Measurements from ENCODE around the gene RAC3. TPM values are rescaled to one million over a fixed set of nuclear protein-coding genes. Genes with fewer than 3 reads are reported as not detected.

Gene RAC3
- total RNA-seq, 4 donors from 2014 or later: 0.50 to 6.9 (median 0.54) TPM; not detected in 1

DNA sequence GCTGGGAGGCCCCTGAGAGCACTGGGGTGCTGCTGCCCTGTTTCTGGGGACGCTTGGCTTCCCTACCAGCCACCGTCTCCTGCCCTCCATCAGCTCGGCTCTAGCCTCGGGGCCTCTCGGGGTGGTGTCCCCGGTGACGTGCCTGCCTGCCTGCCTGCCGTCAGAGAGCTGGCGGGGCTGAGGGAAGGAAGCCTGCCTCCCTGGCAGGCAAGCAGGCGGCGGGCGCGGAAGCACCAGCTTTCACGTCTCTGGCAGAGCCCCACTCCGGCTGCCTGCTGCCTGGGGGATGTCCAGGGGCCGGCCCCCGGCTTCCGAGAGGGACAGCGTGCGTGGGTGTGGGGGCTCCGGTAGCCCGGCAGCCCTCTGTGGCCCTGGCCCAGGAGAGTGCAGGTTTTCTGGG, 18.1 kb upstream of the RAC3 start:
- Histone ChIP-seq H3K4me1 (no peaks in the 10 kb centered on the region), H3K9me3 (no peaks in the 10 kb centered on the region), H3K27ac (peak overlapping the region in 1 of 4 donors; percentile 48), H3K4me3 (no peak overlapping the region), H3K27me3 (no peaks in the 10 kb centered on the region), H3K36me3 (peaks cover 0 to 50% of the 10 kb centered on the region in 2 donors)
- TF ChIP-seq, protein P1, sequence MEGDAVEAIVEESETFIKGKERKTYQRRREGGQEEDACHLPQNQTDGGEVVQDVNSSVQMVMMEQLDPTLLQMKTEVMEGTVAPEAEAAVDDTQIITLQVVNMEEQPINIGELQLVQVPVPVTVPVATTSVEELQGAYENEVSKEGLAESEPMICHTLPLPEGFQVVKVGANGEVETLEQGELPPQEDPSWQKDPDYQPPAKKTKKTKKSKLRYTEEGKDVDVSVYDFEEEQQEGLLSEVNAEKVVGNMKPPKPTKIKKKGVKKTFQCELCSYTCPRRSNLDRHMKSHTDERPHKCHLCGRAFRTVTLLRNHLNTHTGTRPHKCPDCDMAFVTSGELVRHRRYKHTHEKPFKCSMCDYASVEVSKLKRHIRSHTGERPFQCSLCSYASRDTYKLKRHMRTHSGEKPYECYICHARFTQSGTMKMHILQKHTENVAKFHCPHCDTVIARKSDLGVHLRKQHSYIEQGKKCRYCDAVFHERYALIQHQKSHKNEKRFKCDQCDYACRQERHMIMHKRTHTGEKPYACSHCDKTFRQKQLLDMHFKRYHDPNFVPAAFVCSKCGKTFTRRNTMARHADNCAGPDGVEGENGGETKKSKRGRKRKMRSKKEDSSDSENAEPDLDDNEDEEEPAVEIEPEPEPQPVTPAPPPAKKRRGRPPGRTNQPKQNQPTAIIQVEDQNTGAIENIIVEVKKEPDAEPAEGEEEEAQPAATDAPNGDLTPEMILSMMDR (IDR thresholded peaks at IDR 0.05): no peak
- TF ChIP-seq POLR2AphosphoS5 (IDR thresholded peaks at IDR 0.05): no peak
- TF ChIP-seq EP300 (IDR thresholded peaks at IDR 0.05): no peak
- no peak for TF ChIP-seq POLR2A (IDR thresholded peaks at IDR 0.05)
- ATAC-seq: no peak
- no CpG with 5 or more reads among the region's 22 CpGs for WGBS, 2 donors (ENCODE audit: low coverage in 1 of 2)

DNA sequence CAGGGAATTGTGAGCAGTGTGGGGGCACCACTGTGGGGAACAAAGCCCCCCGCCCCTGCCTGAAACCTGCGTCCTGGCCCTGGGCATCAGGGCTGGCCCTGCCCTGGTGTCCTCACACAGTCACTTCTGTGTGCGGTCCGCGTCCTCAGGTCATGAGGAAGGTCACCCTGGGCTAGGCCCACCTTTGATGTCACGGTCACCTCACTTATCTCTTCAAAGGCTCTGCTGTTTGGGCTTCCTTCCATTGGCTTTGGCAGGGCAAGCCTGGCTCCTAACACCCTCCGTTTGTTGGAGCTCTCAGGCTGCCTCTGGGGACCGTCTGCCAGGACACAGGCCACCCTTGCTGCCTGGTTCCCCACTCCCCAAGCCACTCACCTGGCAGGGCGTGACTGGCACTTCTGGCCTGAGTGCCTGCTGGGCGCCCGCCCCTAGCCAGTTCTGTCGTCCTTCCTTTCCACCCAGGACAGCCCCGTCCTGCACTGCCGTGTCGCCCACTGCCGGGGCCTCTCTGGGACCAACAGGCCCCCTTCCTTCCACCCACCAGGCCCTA, 17.6 kb upstream of the RAC3 start:
- Histone ChIP-seq H3K27me3 (no peaks in the 10 kb centered on the region), H3K9me3 (no peaks in the 10 kb centered on the region), H3K27ac (peak overlapping the region in 1 of 4 donors; percentile 48), H3K36me3 (peaks cover 0 to 53% of the 10 kb centered on the region in 2 donors), H3K4me1 (no peaks in the 10 kb centered on the region), H3K4me3 (no peak overlapping the region)
- no peak for ATAC-seq
- TF ChIP-seq POLR2A (IDR thresholded peaks at IDR 0.05): no peak
- TF ChIP-seq EP300 (IDR thresholded peaks at IDR 0.05): no peak
- TF ChIP-seq POLR2AphosphoS5 (IDR thresholded peaks at IDR 0.05): no peak
- TF ChIP-seq, protein P1 (IDR thresholded peaks at IDR 0.05): no peak
- WGBS, 2 donors (ENCODE audit: low coverage in 1 of 2): 81 to 100% methylated on average over 5 to 7 of the region's 16 CpGs

GRCh38 chr17:82014432-82014831, 17.0 kb upstream of the RAC3 start:
- peaks cover 0 to 53% of the 10 kb centered on the region in 2 donors for H3K36me3 ChIP-seq
- WGBS, 2 donors (ENCODE audit: low coverage in 1 of 2): 67 to 84% methylated on average over 4 to 11 of the region's 23 CpGs
- ATAC-seq: no peak
- no peaks in the 10 kb centered on the region for H3K9me3 ChIP-seq
- H3K4me1 ChIP-seq: no peaks in the 10 kb centered on the region
- no peak overlapping the region for H3K4me3 ChIP-seq
- H3K27me3 ChIP-seq: no peaks in the 10 kb centered on the region
- TF ChIP-seq EP300 (IDR thresholded peaks at IDR 0.05): no peak
- TF ChIP-seq POLR2A (IDR thresholded peaks at IDR 0.05): no peak
- TF ChIP-seq, protein P1 (IDR thresholded peaks at IDR 0.05): no peak
- TF ChIP-seq POLR2AphosphoS5 (IDR thresholded peaks at IDR 0.05): no peak
- H3K27ac ChIP-seq: no peak overlapping the region

- Histone ChIP-seq H3K4me1 (peaks cover 0 to 5% (median 0%) of the 10 kb centered on the region in 3 donors), H3K27ac (no peak overlapping the region), H3K36me3 (peaks cover 0 to 52% of the 10 kb centered on the region in 2 donors), H3K9me3 (no peaks in the 10 kb centered on the region), H3K4me3 (no peak overlapping the region), H3K27me3 (no peaks in the 10 kb centered on the region)
- ATAC-seq: no peak
- TF ChIP-seq, protein P1 (IDR thresholded peaks at IDR 0.05): no peak
- no peak for TF ChIP-seq EP300 (IDR thresholded peaks at IDR 0.05)
- TF ChIP-seq POLR2AphosphoS5 (IDR thresholded peaks at IDR 0.05): no peak
- TF ChIP-seq POLR2A (IDR thresholded peaks at IDR 0.05): no peak
- no CpG with 5 or more reads among the region's 13 CpGs for WGBS, 2 donors (ENCODE audit: low coverage in 1 of 2)
Measured at GRCh38 chr17:82014971-82015310, 16.5 kb upstream of the RAC3 start.

- Histone ChIP-seq H3K9me3 (no peaks in the 10 kb centered on the region), H3K4me3 (no peak overlapping the region), H3K27me3 (no peaks in the 10 kb centered on the region), H3K36me3 (peaks cover 0 to 49% of the 10 kb centered on the region in 2 donors), H3K4me1 (peaks cover 0 to 10% (median 0%) of the 10 kb centered on the region in 3 donors), H3K27ac (no peak overlapping the region)
- 70% methylated on average over 2 of the region's 24 CpGs; no CpG with 5 or more reads in 1 of the 2 donors for WGBS, 2 donors (ENCODE audit: low coverage in 1 of 2)
- TF ChIP-seq POLR2AphosphoS5 (IDR thresholded peaks at IDR 0.05): no peak
- no peak for TF ChIP-seq EP300 (IDR thresholded peaks at IDR 0.05)
- ATAC-seq: no peak
Measured at GRCh38 chr17:82015311-82015971, 16.0 kb upstream of the RAC3 start.

All from gastroesophageal sphincter (tissue), 4 donors.